GM21717 (cell line): ENCODE measurements around the gene DMRTB1.
A peak's percentile ranks its signal among the peaks of the same experiment; 100 is the strongest.

Source experiments
- ATAC-seq: cut with Tn5 transposase; IDR thresholded peaks from one replicate; pipeline ENCODE4 v1.9.1; 2021; ENCODE audit warnings: mild to moderate bottlenecking, moderate library complexity; ENCODE audit not compliant: unreplicated experiment

DMRTB1 gene

DNA sequence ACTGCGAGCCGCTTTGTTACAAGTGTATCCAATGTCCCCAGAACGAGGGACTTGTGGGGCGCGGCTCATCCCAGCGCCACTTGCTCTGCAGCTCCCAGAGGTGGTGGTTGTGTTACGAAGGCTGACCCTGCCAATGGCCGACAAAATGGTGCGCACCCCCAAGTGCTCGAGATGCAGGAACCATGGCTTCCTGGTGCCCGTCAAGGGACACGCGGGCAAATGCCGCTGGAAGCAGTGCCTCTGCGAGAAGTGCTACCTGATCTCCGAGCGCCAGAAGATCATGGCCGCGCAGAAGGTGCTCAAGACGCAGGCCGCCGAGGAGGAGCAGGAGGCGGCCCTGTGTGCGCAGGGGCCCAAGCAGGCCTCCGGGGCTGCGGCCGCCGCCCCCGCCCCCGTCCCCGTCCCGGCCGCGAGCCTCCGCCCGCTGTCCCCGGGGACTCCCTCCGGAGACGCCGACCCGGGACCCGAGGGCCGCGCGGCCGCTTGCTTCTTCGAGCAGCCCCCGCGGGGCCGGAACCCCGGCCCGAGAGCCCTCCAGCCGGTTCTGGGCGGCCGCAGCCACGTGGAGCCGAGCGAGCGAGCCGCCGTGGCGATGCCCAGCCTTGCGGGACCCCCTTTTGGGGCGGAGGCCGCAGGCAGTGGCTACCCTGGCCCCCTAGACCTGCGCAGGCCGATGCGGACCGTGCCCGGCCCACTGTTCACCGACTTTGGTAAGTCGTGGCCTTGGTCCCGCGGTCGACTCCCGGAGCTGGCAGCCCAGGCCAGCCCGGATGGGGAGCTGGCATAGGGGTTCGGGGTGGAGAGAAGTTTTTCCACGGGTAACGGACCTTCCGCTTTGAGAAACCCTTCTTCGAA lies at the start of gene DMRTB1:
Gene DMRTB1, plus strand, starts transcription at position 79 of the 855 bp plus-strand sequence. Its CDS starts 55 bp downstream, at position 134.
- ATAC-seq, result no peak

DNA sequence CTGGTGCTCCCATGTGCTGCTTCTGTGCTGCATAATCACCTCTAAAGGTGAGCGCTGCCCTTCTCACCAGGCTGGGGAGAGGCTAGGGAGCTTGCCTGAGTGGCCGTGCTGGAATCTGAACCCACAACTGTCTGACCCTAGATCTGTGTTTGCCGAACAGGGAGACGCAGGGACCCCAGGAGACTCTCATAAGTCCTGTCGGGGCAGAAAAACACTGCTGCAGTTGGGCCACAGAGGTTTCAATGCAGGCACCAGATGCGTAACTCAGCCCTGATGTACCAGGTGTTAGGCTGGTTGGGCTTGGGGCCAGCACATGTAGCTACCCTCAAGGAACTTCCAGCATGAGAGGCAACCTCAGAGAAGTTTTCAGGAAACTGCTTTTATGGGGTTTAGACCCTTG lies 49.5 kb upstream of the DMRTB1 start:
- peak; percentile 12 for ATAC-seq

DNA sequence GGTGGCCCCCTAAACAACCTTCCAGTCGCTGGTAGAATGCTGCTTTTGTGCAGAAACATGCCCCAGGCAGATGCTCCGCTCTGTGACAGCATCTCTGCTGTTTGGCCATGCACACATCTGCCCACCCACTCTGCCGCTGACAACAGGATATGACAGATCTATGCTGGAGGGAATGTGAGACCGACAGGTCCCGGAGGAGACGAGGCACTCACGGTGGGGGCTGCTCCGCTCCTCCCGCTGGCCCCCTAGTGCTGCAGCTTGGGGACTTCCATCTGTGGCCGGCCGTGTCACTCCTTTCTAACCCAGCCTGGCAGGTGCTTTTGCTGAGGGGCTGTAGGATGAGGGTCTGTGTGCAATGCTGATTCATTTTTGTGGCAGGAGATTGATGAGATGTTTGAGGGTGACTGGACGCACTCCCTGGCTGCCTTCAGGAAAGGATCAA lies 49.1 kb upstream of the DMRTB1 start:
- ATAC-seq, result peak; percentile 36

DNA sequence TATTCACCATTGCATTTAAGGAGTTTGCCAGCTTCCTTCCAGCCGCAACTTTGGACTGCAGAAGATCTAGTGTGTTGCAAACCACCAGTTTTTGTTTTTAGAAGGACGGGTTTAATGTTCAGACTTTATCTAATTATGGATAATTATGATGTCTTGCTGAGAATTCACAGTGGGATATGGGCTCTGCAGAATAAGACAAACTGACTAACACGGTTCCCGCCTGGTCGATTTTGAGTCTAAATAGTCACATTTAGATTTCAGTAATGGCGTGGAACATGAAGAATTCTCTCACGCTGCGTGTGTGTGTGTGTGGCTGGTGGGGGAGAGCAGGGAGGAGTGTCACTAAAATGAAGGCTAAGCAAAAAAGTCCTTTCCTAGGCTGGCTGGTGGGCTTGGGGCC lies 48.5 kb upstream of the DMRTB1 start:
- ATAC-seq, result no peak

DNA sequence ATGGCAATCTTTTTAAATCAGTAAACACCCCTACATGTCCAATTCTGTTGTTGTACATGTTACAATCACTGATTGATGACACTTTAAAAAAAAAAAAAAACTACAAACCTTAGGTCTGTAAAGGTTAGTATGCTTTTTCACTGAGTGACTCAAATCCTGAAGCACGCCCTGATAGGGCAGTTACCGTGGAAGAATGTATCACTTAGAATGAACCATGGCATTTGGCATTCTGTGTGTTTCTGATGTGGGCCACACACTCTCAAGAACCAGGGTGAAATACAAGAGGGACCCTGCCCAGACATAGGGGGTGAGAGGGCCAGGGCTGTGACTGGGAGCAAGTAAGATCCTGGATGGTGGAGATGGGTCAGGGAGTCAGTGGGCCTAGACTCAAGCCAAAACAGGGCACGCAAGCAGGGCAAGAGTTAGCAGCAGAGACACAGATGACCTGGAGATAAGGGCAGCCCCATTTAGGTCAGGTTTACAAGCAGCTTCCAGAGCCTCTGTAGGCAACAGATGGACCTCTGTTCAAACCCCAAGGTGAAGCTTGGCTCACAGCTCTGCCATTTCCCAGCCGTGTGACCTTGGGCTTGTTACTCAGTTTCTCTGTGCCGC lies 47.6 kb upstream of the DMRTB1 start:
- no peak for ATAC-seq

DNA sequence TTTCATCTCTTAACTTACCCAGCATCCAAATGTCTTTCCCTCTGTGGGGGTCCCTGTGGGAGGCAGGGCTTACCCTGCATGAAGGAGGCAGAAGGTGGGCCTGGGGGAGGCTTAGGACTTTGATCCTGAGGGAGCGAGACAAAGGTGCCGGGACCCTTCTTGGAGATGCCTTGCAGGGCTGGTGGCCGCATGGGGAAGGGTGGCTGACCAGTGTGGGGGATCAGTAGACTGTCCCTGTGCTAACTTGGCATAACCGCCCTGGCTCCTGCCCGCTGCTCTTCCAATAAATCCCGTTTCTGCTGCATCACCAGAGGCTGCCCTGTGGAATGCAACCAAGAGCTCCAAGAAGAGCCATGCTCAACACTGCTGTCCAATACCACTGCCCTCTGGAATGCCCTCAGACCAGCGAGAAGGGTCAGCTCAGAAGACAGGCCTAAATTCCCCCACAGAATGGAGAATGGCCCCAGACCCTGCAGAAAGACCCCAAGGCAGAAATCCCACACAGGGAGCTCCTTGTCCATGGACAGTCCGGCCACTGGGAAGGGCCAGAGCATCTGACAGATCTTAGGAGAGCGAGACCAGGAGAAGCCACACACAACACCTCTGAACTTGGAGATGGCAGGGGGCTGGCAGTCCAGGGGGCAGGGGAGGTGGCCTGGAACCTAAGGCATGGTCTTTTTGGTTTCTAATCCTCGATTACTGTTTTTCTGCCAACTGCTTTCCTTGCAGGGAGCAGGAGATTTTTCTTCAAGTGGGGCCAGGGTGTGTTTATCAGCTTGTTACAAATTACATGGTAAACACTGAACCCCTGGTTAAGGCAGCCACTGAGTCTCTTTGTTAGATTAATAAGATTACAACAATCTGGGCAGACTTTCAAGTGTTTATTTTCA lies 46.7 kb upstream of the DMRTB1 start:
- ATAC-seq, result no peak

DNA sequence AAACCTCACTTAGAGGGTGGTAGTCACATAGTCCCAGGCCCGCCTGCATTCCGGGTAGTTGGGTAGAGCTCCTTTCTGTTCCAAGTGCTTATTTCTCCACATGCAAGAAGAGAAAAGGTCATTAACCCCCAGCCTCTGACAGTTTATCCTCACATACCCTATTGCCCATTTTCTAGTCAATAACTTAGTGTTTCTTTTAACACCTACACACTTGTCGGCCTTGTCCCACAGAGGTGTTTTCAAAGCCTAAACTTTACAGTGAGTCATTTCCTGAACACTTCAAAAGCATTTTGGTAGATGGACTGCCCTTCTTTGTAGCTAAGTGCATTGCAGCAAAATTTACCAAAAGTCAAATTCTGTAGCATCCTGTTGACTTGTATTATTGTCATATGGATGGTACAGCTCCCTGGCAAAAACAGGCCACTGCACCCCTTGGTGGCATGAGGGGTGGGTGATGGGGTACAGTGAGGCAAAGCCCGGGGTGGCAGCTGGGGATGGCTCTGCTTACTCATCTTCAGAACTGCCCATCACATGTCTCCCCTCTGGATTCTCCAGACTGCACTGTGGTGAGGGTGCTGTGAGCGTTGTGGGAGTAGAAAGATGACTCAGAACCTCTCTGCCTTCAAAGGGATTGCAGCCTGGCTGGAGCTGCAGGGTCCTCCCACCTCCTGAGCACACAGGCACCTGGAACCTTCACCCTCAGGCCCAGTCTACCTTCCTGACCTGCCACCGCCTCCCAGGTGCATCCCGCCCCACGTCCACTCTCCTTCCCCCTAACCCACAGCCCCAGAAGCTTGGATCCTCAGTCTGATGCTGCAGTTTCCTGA lies 45.8 kb upstream of the DMRTB1 start:
- peak; percentile 75 for ATAC-seq

DNA sequence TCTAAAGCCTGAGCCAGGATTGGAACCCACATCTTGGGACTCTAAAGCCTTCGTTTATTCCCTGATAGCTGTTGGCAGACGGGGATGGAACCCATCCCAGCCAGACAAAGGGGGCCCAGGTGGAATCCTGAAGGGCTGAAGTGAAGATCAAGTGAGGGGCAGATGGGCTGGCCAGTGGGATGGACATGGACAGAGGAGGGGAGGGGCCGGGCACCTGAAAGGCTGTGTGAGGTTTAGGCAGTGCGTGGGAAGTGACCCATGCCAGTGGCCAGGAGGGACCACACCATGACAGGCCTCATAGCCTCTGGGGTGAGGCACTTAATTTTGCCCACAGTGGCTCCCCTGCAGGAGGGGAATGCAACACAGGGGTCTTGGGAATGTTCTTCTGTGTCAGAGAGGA lies 44.6 kb upstream of the DMRTB1 start:
- ATAC-seq, result no peak

DNA sequence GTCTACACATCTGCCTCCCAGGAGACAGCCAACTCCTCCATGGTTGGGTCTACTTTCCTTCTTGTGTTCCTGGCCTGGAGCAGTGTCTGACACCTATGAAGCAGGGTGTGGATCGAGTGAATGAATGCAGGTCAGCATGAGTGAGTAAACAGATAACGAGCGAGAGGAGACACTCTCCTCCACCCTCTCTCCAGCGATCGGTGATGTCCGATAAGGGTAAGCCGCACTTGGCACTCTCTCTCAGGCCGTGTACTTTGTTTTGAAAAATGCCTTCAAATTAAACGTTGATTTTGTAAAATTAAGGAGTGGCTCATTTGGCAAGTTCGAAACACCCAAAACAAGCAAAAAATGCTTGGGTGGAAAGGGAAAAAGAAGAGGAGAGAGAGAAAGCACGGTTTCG lies 43.8 kb upstream of the DMRTB1 start:
- no peak for ATAC-seq

DNA sequence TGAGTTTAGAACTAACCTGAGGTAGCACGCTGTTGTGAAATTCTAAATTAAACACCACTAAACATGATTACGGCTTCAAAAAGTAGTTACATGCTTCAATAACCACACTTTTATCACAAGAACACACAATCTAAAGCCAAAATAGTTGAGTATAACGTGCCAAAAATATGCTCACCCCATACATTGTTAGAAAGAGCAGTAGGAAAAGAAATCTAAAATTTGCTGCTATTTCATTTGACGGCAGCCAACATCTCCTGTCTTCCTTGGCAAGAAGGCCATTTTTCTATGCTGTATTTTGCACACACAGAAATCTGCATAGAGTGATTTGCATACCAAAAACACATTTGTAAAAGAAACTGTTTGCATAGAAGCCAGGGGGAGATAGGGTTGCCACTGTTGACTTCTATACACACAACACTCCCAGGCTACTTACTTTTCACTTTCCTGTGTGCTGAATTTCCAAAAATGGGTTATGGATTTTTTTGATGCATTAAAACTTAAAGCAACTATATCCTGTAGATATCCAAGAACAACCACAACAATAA lies 42.9 kb upstream of the DMRTB1 start:
- no peak for ATAC-seq

DNA sequence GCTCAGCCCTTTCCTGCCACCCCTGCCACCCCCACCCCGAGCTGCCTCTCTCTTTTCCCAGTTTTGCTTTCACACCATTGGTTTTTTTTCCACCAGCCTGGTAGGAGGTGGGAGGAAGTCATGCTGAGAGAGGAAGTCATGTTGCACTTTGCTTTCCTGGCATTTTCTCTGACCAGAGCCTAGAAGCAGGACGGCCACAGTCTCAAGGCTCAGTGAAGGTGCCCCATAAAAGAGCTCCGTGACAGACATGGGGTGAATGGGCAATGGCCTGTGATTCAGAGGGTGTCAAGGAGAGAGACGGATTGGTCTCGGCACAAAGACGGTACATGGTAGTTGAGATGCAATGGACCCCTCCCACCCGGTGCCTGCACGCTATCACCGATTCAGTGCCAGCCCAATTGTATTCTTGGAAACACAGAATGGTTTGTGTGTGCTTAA lies 42.1 kb upstream of the DMRTB1 start:
- ATAC-seq, result no peak

DNA sequence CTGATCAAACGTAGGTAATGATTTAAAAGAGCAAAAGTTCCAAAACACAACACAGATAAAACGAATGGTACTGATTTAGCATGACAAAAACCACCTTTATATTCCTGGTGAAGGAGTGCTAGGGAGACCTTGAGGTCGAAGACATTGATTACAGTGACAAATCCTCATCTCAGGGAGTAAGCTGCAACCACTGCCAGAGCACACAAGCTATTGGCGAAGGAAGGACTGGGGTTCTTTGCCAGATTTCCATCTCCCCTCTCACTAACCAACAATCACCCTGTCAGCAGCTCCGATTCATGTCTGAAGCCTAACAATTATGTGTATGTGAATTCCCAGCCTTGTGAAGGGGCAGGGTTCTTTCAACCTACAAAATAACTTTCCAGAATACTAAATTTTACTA lies 40.2 kb upstream of the DMRTB1 start:
- no peak for ATAC-seq

DNA sequence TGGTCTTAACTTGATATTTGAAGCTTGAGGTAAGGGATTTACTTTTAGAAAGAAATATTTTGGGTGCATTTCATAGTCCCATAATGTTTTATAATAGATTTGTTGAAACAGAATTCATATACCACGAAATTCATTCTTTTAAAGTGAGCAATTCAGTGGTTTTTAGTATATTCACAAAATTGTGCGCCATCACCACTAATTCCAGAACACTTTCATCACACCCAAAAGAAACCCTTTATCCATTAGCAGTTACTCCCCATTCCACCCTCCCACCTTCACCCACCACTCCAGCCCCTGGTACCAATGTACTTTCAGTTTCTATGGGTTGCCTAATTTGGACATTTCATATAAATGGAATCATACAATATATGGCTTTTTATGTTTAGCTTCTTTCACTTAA lies 38.9 kb upstream of the DMRTB1 start:
- ATAC-seq, result no peak

DNA sequence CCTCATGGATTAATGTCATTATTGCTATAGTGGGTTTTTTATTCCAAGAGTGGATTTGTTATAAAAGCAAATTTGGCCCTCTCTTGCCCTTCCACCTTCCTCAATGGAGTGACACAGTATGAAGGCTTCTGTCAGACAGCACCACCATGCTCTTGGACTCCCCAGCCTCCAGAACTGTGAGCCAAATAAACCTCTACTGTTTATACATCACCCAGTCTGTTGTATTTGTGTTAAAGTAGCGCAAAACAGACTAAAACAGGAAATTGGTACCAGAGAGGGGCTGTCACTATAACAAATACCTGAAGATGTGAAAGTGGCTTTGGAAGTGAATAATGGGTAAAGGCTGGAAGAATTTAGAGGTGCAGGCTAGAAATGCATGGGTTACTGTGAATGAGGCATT lies 38.0 kb upstream of the DMRTB1 start:
- ATAC-seq, result no peak

DNA sequence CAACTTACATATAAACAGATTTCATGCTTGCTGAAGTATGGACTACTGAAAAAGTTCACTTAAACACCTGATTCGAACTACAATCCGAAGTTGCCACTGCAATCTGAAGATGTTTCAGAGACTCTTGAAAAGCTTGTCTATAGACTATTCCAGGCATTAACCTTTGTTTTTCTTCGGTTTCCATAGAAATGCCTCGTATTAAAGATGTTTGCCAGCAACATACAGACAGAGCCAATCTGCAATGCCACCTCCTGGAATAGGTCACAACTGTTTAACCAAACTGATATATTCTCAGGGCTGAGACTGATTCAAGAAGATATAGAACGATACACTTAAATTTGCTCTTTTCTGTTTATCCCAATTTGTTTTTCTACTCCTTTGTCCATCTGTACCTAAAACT lies 28.9 kb upstream of the DMRTB1 start:
- ATAC-seq, result no peak

DNA sequence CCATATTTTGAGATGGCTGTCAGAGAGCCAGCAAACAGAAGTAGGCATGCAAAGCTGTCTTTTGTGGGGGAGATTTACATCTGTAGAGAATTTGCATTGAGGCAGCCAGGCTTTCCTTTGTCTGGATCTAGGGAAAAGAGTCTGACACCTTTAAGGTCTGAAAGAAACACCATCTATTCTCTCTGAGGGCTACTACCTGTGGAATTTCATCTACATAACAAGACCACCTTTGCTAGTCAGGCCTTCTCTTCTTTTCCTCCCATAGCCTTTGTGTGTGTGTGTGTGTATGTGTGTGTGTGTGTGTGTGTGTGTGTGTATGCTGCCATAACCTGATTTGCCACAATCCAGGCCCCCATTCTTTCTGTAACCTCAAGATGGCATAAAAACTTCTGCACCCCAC lies 28.4 kb upstream of the DMRTB1 start:
- no peak for ATAC-seq

DNA sequence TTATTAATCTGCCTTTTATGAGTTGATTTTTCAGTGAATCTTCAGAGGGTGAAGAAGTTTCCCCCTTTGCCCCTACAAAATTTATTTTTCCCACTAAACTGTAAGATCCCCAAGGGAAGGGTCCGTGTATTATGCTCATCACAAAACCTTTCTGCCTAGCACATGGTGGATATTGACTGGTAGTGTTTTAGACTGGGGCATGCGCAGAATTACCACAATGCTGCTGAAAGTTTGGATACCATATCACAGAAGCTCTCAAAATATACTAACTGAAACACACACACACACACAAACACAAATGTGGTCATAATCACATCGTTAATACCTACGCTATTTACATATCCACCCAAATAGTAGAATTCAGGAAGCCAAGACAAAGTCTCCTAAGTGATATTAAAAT lies 28.0 kb upstream of the DMRTB1 start:
- ATAC-seq, result no peak

DNA sequence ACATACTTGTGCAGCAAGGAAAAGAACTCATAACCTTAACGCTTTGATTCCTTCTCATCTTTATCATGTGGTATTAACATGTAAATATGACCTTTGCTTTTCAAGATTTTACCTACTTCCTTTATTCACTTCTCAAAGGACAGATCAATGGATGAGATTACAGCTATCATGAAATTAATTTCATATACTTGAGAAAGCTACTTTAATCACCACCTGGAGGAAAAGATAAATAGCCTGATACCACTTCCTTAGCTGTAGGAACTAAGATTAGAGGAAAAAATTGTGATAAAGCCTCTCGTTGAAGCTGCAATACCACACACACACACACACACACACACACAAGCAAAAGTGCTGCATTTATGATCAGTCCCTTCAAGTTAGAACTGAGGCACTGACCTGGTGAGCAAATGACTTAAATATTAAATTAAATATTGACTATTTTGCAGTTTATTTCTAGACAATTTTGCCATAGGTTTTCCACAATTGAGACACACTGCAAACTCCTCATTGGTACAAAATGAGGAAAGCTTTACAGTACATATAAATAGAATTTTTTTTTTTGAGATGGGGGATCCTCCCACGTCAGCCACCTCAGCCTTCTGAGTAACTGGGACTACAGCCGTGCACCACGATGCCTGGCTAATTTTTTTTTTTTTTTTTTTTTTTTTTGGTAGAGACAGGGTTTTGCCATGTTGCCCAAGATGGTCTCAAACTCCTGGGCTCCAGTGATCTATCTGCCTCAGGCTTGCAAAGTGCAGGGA lies 27.2 kb upstream of the DMRTB1 start:
- no peak for ATAC-seq

DNA sequence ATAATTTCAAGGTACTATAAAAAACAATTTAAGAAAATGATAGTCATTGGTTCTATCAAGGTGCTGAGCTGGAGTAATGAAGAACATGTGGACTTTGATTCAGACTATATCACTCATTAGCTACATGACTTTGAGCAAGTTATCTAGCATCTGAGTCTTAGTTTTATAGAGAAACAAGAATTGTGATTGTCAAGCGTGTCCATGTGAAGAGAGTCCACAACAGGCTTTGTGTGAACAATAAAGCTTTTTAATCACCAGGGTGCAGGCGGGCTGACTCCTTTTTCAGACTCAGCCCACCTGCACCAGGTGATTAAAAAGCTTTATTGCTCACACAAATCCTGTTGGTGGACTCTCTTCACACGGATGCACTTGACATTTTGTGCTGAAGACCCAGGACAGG lies 26.6 kb upstream of the DMRTB1 start:
- no peak for ATAC-seq
